ENCODE results near the gene DSC3.

GRCh38 chr18:30985753-30986152 lies 56.8 kb downstream of the DSC3 start:
- TF ChIP-seq EP300 (IDR thresholded peaks at IDR 0.05; ENCODE audit: low read depth) (no peak), POLR2AphosphoS5 (IDR thresholded peaks at IDR 0.05) (no peak), POLR2A (IDR thresholded peaks at IDR 0.05) (no peak)
